Measurements from ENCODE around the gene GRAMD1A. TPM values are rescaled to one million over a fixed set of nuclear protein-coding genes. Genes with fewer than 3 reads are reported as not detected.

GRAMD1A gene
- total RNA-seq, 1 donor from 2014 or later, result 19.8 TPM

DNA sequence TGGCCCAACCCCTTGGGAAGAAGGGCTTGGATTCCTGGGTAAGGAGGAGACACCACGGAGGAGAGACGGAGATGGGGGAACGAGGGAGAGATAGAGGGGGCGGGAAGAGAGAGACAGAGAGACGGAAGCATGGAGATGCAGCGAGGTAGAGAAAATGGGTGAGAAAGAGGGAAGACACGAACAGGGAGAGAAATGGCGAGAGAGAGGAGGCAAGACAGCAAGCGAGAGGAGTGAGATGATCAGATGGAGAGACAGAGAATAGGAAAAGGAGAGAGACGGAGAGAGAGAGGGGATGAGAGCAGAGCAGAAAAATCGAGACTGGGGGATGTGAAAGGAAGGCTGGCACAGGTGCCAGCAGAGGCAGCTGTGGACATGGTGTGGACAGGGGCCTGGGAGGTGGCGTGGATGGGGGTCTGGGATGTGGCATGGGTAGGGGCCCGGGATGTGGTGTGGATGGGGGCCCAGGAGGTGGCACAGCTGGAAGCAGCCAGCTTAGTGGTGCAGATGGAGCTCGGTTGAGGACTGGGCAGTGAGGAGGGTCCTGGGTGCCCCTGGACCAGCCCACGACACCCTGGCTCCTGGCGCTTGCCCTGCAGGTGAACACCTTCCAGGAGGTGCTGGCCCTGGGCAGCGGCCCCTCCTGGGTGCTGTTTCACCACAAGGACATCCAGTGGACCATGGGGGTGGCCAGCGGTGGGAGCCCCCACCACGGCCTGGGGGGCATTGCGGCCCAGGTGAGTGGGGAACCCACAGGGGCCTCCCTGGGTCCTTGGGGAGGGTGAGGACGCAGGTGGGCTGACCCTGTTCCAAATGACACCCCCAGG is 75.3 kb downstream of the GRAMD1A start:
- DNase-seq, result no peak

DNA sequence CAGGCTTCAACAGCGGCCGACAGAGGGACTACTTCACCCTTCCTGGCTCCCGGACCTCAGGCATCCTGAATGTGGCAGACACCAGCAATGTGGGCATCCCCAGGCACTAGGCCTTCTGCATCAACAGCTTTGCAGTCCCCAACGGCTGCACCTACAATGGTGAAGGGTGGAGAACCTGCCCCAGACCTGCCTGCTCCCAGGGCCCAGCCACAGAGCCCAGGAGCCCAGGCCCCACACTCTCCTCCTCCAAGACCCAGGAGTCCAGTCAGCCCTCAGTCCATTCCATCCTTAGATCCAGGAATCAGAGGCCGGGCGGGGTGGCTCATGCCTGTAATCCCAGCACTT is 75.9 kb downstream of the GRAMD1A start:
- no peak for DNase-seq

Other genes starting within 250 kb of the GRAMD1A start
- gene ZNF599, start 227.1 kb upstream of the GRAMD1A start, total RNA-seq, result 13.6 TPM
- gene ZNF30, start 73.4 kb upstream of the GRAMD1A start, total RNA-seq, result 5.3 TPM
- 9.4 TPM for gene ZNF792, start 36.1 kb upstream of the GRAMD1A start, total RNA-seq
- gene SCN1B, start 30.1 kb downstream of the GRAMD1A start, total RNA-seq, result 12.9 TPM
- gene HPN, start 41.4 kb downstream of the GRAMD1A start, total RNA-seq, result not detected
- gene FXYD3, start 115.5 kb downstream of the GRAMD1A start, total RNA-seq, result 45.6 TPM
- 7.6 TPM for gene LGI4, start 134.7 kb downstream of the GRAMD1A start, total RNA-seq
- gene FXYD1, start 138.5 kb downstream of the GRAMD1A start, total RNA-seq, result 44.2 TPM
- gene FXYD7, start 142.9 kb downstream of the GRAMD1A start, total RNA-seq, result not detected
- 5.9 TPM for gene FXYD5, start 154.4 kb downstream of the GRAMD1A start, total RNA-seq
- gene FAM187B, start 228.4 kb downstream of the GRAMD1A start, total RNA-seq, result not detected
- 26.5 TPM for gene LSR, start 248.7 kb downstream of the GRAMD1A start, total RNA-seq